Lower leg skin (tissue), 4 donors: Measurements from ENCODE around the gene ANKFN1. TPM values are rescaled to one million over a fixed set of nuclear protein-coding genes. Genes with fewer than 3 reads are reported as not detected.

Source experiments
- DNase-seq, 2 donors: peaks; one replicate each; pipeline ENCODE4 v3.0.0-alpha.2; 2019; ENCODE audit warnings: low spot score in 2 of 2
- H3K4me3 ChIP-seq: fragments of 200-600 bp; sonication (generic); 2 replicates; pipeline ENCODE4 v1.5.1; 2017; ENCODE audit warnings: mild to moderate bottlenecking, low read depth; ENCODE audit not compliant: poor library complexity, severe bottlenecking
- POLR2A ChIP-seq, 2 donors: fragments of 450-650 bp; IDR thresholded peaks; one replicate each; pipeline ENCODE4 v1.6.1; 2016 to 2017; ENCODE audit warnings: antibody characterized with exemption in 2 of 2, mild to moderate bottlenecking in 1 of 2, moderate library complexity in 1 of 2
- WGBS, 2 donors: methylation state at CpG; one replicate each; pipeline ENCODE4 v1.1.5; 2018; 5-methylcytosine and 5-hydroxymethylcytosine counted together
- intact Hi-C: fragments of 100-400 bp; cut with DNase I; formaldehyde crosslinking; loops from one replicate; pipeline ENCODE4 v1.15.0; 2023; ENCODE audit warnings: low total_unique reads
- total RNA-seq, 4 donors: library from RNA; depleted of rRNA; stranded (reverse); fragments of >200 nt; gene quantifications; one replicate each; pipeline ENCODE4 v1.1.0, GENCODE V29; 2016
- TF ChIP-seq, protein P1 (sequence below), 3 donors: fragments of 450-650 bp; IDR thresholded peaks; one replicate each; pipeline ENCODE4 v1.5.1; 2016; ENCODE audit warnings: antibody characterized with exemption in 3 of 3, mild to moderate bottlenecking in 3 of 3, moderate library complexity in 2 of 3

ANKFN1 gene
- total RNA-seq, 4 donors from 2014 or later, result 1.1 to 3.1 (median 1.4) TPM

DNA sequence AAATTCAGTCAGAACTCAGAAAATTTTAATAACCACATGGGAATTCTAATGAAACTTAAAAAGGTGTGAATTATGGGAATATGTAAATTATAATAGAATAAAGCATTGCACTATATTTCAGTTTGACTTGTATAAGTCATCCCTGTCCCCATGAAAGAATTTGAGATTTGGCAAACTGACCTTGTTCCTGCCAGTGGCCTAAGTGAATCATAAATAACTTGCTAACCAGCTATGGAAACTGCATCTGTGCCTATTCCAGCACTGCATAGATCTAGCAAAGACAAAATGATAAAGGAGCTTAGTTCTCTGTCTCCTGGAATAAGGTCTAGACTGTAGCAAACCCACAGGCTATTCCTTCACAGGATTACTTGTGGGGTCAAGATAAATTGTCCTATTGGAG, 333.5 kb downstream of the ANKFN1 start:
- TF ChIP-seq, protein P1, sequence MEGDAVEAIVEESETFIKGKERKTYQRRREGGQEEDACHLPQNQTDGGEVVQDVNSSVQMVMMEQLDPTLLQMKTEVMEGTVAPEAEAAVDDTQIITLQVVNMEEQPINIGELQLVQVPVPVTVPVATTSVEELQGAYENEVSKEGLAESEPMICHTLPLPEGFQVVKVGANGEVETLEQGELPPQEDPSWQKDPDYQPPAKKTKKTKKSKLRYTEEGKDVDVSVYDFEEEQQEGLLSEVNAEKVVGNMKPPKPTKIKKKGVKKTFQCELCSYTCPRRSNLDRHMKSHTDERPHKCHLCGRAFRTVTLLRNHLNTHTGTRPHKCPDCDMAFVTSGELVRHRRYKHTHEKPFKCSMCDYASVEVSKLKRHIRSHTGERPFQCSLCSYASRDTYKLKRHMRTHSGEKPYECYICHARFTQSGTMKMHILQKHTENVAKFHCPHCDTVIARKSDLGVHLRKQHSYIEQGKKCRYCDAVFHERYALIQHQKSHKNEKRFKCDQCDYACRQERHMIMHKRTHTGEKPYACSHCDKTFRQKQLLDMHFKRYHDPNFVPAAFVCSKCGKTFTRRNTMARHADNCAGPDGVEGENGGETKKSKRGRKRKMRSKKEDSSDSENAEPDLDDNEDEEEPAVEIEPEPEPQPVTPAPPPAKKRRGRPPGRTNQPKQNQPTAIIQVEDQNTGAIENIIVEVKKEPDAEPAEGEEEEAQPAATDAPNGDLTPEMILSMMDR (IDR thresholded peaks at IDR 0.05), result no peak
- TF ChIP-seq POLR2A (IDR thresholded peaks at IDR 0.05), result no peak
- DNase-seq, result no peak
- no peak overlapping the region for H3K4me3 ChIP-seq
- intact Hi-C loops, result no loop called here

DNA sequence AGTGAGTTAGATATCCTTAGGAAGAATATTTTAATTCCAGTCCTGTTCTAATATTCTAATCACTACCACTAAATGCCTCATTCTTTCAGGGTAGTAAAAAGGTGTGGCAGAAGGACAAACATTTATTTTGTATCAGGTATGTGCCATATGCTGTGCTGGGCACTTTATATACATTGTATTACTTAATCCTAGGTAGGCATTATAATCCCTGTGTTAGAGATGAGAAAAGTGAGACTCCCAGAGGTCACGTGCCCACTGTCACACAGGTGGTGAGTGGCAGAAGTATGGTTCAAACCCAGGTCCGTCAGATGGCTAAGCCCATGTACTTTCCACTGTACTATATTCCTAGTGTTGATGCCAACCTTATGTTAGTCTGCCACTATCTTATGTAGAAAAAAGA, 335.5 kb downstream of the ANKFN1 start:
- no peak for DNase-seq
- TF ChIP-seq, protein P1 (IDR thresholded peaks at IDR 0.05), result no peak
- no peak for TF ChIP-seq POLR2A (IDR thresholded peaks at IDR 0.05)
- intact Hi-C loops, result no loop called here
- no peak overlapping the region for H3K4me3 ChIP-seq
- 97 to 98% methylated on average over 2 of the region's 2 CpGs for WGBS, 2 donors

DNA sequence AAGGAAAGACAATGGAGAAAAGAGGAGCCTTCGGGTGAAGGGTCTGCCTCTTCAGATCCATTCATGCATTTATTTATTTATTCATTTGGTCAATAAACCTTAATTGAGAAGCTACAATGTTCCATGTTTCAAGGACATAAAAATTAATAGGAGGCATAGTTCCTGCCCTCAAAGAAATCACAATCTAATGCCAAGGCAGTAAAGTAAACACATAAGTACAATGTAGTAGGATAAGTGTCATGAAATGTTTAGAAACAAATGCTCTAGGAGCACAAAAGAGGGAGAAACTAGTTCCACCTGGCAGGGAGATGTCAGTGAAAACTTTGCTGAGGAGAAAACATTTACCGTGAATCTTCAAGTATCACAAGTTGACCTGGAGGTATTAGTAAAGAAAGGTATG, 336.7 kb downstream of the ANKFN1 start:
- TF ChIP-seq, protein P1 (IDR thresholded peaks at IDR 0.05), result no peak
- no peak for TF ChIP-seq POLR2A (IDR thresholded peaks at IDR 0.05)
- WGBS, 2 donors, result 67 to 75% methylated on average over 2 of the region's 2 CpGs
- no peak for DNase-seq
- intact Hi-C loops, result no loop called here
- no peak overlapping the region for H3K4me3 ChIP-seq

DNA sequence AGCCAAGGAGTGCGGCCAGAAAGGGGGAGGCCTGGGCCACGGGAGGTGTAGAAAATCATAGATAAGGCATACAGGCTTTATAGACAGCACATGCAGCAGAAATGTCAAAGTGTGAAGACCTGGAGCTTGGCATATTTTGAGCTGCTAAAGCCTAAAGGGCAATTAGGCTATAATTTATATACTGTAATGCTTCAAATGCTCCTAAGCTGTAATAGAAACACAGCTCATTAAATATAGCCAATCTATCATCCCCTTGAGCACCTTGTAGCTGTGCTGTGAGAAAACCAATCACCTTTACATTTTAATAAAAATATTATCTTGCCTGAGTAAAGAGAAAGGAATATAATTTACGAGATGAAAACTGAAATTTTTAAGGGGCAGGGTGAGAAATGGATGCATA, 342.3 kb downstream of the ANKFN1 start:
- no peak for TF ChIP-seq POLR2A (IDR thresholded peaks at IDR 0.05)
- TF ChIP-seq, protein P1 (IDR thresholded peaks at IDR 0.05), result no peak
- intact Hi-C loops, result no loop called here
- 63 to 68% methylated on average over 3 of the region's 3 CpGs for WGBS, 2 donors
- H3K4me3 ChIP-seq, result no peak overlapping the region
- no peak for DNase-seq

DNA sequence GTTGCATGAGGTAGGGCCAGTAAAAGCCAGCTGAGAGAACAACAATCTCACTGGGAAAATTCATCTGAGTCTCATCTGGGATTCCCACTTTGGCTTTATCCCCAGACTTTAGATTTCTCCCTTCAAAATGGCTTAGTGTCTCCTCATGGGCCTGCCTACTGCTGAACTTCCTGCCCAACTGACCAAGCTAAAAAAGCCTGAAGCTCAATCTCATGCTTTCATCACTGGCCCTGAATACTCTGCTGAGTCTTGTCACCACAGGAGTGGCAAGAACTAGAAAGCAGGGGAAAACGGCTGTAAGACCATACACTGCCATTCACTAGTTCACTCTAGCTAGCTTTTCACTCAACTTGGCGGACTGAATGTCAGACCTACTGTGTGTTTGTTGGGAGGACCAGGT, 343.9 kb downstream of the ANKFN1 start:
- TF ChIP-seq POLR2A (IDR thresholded peaks at IDR 0.05), result no peak
- TF ChIP-seq, protein P1 (IDR thresholded peaks at IDR 0.05), result no peak
- DNase-seq, result no peak
- intact Hi-C loops, result no loop called here
- no peak overlapping the region for H3K4me3 ChIP-seq
- WGBS, 2 donors, result 78 to 82% methylated on average over 2 of the region's 2 CpGs

DNA sequence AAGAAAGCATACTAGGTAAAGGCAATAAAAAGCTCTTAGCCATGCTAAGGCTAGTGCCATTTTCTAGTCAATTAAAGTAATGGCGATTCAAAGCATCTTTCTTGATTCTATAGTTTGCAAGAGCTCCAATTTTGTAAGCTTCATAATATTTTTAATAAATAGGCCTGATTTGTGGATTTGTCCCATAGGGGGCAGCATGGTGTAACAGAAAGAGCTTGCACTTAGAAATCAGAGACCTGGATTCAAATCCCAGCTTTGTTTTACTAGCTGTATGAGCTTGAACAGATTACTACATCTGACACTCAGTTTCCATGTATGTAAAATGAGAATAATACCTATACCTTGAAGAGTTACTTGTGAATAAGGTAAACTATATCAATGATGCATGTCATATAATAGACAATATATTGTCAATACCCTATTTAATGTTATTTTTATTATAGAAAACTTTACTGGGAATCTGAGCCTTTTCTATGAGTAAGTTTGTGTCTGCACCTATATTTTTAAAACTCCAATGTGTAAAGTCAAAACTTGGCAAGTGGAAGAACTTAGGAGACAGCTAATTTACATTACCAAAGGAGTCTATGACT, 346.6 kb downstream of the ANKFN1 start:
- DNase-seq, result no peak
- no peak for TF ChIP-seq POLR2A (IDR thresholded peaks at IDR 0.05)
- TF ChIP-seq, protein P1 (IDR thresholded peaks at IDR 0.05), result no peak
- intact Hi-C loops, result no loop called here
- 63 to 85% methylated on average over 1 of the region's 1 CpG for WGBS, 2 donors
- H3K4me3 ChIP-seq, result no peak overlapping the region
